ENCODE measurements around the gene TGFA. TPM values are rescaled to one million over a fixed set of nuclear protein-coding genes. Genes with fewer than 3 reads are reported as not detected.

The TGFA gene
- total and polyA plus RNA-seq, 10 of the 15 experiments (the other 5 are each of a cell fraction or from before 2014, with no cell fraction given) = 0.03 to 0.23 TPM; not detected in 8

- no peak for TF ChIP-seq PBX3 (IDR thresholded peaks at IDR 0.05; ENCODE audit: insufficient replicate concordance, low read depth, low read length)
- TF ChIP-seq ZBTB40 (IDR thresholded peaks at IDR 0.05; ENCODE audit: borderline replicate concordance) = no peak
- TF ChIP-seq RAD21 (IDR thresholded peaks at IDR 0.05; ENCODE audit: insufficient read depth, low read depth, low read length) = no peak
- TF ChIP-seq HDGF (IDR thresholded peaks at IDR 0.05) = no peak
- TF ChIP-seq CBFB (IDR thresholded peaks at IDR 0.05; ENCODE audit: low read depth) = no peak
- TF ChIP-seq BRCA1 (IDR thresholded peaks at IDR 0.05; ENCODE audit: low read depth, low read length) = no peak
Measured at GRCh38 chr2:70420143-70420542, 133.5 kb downstream of the TGFA start (continued).

- Histone ChIP-seq H3K4me3 (no peak overlapping the region), H2AFZ (ENCODE audit: control insufficient read depth, low read depth, low read length) (no peak overlapping the region), H3K36me3 (ENCODE audit: control insufficient read depth in 2 of 2, insufficient read depth in 2 of 2, low read length in 1 of 2) (no peaks in the 10 kb centered on the region), H3K9me3 (replicated peaks; ENCODE audit: control insufficient read depth, insufficient read depth, low read length) (no peaks in the 10 kb centered on the region), H3K27me3 (replicated peaks in 1 of 2; ENCODE audit: control insufficient read depth in 2 of 2, insufficient read depth in 2 of 2, low read length in 1 of 2) (peaks cover 0 to 3% of the 10 kb centered on the region in 2 experiments; a peak in 1 of 4 replicates), H3K27ac (ENCODE audit: control insufficient read depth, insufficient read depth) (no peak overlapping the region), H3K4me2 (ENCODE audit: control insufficient read depth, insufficient read depth) (no peak overlapping the region), H3K9ac (ENCODE audit: control insufficient read depth, insufficient read depth, low read length) (no peak overlapping the region), H3K79me2 (ENCODE audit: control insufficient read depth, insufficient read depth, low read length) (no peaks in the 10 kb centered on the region), H4K20me1 (ENCODE audit: control insufficient read depth, insufficient read depth) (no peaks in the 10 kb centered on the region), H3K4me1 (ENCODE audit: control insufficient read depth, insufficient read depth, low read length) (no peaks in the 10 kb centered on the region)
- ChIA-PET CTCF (no interaction called here), POLR2A (no interaction called here), RAD21 (ENCODE audit: unreplicated experiment) (no interaction called here), SMC1A (ENCODE audit: uncharacterized antibody, unreplicated experiment) (no interaction called here)
- WGBS (ENCODE audit: insufficient coverage, insufficient replicate concordance, low lambda C conversion rate, missing lambda C conversion rate) = 15% methylated on average over 12 of the region's 12 CpGs
- no TSS peak for BruUV-seq (replicated peaks)
- DNase-seq (ENCODE audit: low read depth, low spot score) = no peak
- no peak for ATAC-seq
- FAIRE-seq = no peak
- intact Hi-C loops (cut with micrococcal nuclease; ENCODE audit: unreplicated experiment) (no loop called here), in situ Hi-C loops (cut with MboI) (no loop called here)
- TF ChIP-seq NBN (IDR thresholded peaks at IDR 0.05) = no peak
- TF ChIP-seq PML (IDR thresholded peaks at IDR 0.05; ENCODE audit: low read length) = no peak
- no peak for TF ChIP-seq ZNF384 (IDR thresholded peaks at IDR 0.05; ENCODE audit: borderline replicate concordance, low read depth, low read length)
- TF ChIP-seq HSF1 (IDR thresholded peaks at IDR 0.05; ENCODE audit: low read depth, low read length) = no peak
- no peak for TF ChIP-seq CBX3 (IDR thresholded peaks at IDR 0.05; ENCODE audit: borderline replicate concordance, low read depth)
- no peak for TF ChIP-seq EED (IDR thresholded peaks at IDR 0.05; ENCODE audit: low read depth)
- TF ChIP-seq WRNIP1 (IDR thresholded peaks at IDR 0.05; ENCODE audit: borderline replicate concordance, low read depth, low read length) = no peak
- TF ChIP-seq ZBTB11 (CRISPR knock-in tag; IDR thresholded peaks at IDR 0.05) = no peak
Measured at GRCh38 chr2:70418514-70418913, 135.1 kb downstream of the TGFA start.
